Placental pericyte (primary cell): ENCODE results near the gene DCLRE1B. TPM values are rescaled to one million over a fixed set of nuclear protein-coding genes. Genes with fewer than 3 reads are reported as not detected.

Experiments
- total RNA-seq: library from RNA; depleted of rRNA; stranded (reverse); fragments of >200 nt; gene quantifications from 2 replicates; pipeline ENCODE4 v1.2.3, GENCODE V29; 2012

DCLRE1B gene
- 1.3 and 13.3 TPM in 2 replicates for total RNA-seq

DNA sequence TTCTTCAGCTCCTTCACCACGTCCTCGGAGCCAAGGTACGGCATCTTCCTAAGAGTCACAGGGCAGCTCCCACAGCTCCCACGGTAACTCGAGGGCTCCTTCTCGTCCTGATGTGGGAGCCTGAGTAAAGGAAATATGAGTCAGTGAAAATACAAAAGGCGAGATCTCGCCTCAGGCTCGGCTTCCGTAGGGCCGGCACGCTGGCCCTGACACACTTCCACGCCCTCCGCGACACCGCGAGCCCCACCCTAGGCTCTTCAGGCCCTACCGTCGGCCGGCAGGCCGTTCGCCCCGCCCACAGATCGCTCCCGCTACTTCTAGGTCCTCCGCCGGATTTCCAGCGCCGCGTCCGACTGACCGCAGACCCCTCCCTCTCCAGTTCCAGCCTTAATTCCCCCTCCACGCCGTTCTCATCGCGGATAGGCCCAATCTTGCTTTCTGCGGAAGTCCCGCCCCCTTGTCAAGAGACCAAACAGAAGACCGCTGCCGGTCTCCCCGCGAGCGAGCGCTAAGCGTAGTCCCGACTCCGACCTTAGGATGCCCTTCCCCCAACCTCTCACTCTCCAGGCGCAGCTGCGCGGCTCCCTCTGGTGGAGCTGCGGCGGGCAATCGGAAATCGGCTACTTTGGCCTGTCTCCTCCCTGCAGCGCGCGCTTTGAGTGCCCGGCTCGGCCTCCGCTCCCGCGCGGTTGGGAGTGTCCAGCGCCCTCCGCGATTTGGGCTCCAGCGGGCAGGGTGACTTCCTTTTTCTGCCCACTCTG lies at the start of gene DCLRE1B, which contains the start of gene AP4B1:
TSS of gene DCLRE1B (plus strand) at position 653 of the 761 bp plus-strand sequence. CDS start 261 bp downstream, outside the sequence.
TSS of gene AP4B1 (minus strand) at position 126 of the 761 bp plus-strand sequence. CDS start at position 44, 82 bp downstream.

GRCh38 chr1:113871597-113872113 lies 33.5 kb upstream of the DCLRE1B start, which contains the start of gene PTPN22:
Gene PTPN22 (minus strand): TSS chr1:113871712.

GRCh38 chr1:113887402-113888175 lies 17.5 kb upstream of the DCLRE1B start, which contains the start of gene BCL2L15:
Gene BCL2L15 (minus strand): TSS chr1:113887581. CDS start chr1:113887375, 206 bp downstream.

DNA sequence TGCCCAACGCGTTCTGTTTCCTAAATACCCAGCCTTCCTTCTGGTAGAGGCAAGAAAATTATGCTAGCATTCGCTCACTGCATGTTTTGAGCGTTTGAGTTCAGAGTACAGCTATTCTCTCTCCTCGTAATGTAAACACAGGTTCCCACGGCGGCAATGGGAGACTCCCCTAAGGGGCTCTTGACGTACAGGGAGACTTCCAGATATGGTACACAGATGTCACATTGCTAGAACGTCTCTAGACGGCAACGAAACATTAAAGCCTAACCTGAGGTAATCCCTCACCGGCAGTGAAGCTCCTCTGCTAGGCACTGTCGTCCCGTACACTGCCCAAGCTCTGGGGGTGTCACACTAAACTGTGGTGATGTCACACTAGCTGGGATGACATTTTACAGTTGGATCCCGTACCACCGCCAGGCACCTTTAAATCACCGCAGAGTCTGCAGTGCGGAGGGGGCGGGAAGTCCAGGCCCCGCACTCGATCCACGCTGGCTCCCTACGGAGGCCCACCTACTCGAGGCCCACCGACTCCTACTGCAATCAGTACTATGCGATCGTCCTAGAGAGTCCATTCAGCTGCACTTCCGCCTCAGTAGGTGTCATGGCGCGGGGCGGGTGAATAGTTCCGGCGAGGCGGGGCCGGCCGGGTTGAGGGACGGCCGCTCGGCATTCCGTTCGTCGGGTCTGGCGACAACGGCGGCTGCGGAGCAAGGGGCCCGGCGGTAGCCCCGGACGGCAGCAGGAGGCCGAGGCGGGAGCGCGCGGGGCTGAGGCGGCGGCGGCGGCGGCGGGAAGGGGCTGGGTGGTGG lies 24.0 kb downstream of the DCLRE1B start, which contains the start of gene HIPK1:
TSS of gene HIPK1 (plus strand) at position 384 of the 809 bp plus-strand sequence.

Other genes with a start within 250 kb of the DCLRE1B start
- gene PHTF1, start 145.8 kb upstream of the DCLRE1B start, total RNA-seq = 53.8 and 56.9 TPM in 2 replicates
- gene RSBN1, start 92.8 kb upstream of the DCLRE1B start, total RNA-seq = 11.8 and 16.0 TPM in 2 replicates
- gene PTPN22, start 33.6 kb upstream of the DCLRE1B start, total RNA-seq = under 0.01 and 2.0 TPM in 2 replicates
- under 0.01 and 0.14 TPM in 2 replicates for gene BCL2L15, start 17.7 kb upstream of the DCLRE1B start, total RNA-seq
- 13.8 and 14.6 TPM in 2 replicates for gene AP4B1, start 527 bp upstream of the DCLRE1B start, total RNA-seq
- gene HIPK1, start 24.0 kb downstream of the DCLRE1B start, total RNA-seq = 21.0 and 33.8 TPM in 2 replicates
- gene OLFML3, start 74.1 kb downstream of the DCLRE1B start, total RNA-seq = 77.6 and 238 TPM in 2 replicates
- 0.22 TPM in 1 of 2 replicates, not detected in the other for gene SYT6, start 248.5 kb downstream of the DCLRE1B start, total RNA-seq